Neural cell (in vitro differentiated cells): ENCODE measurements around the gene IRF7. TPM values are rescaled to one million over a fixed set of nuclear protein-coding genes. Genes with fewer than 3 reads are reported as not detected.

Experiments used
- H2AFZ ChIP-seq: fragments of 200-600, 300-800 bp; sonication (generic), shearing (Covaris generic); 2 replicates; pipeline ENCODE4 v1.6.0; 2014; ENCODE audit warnings: low read depth, mild to moderate bottlenecking, antibody characterized with exemption, low read length, moderate library complexity
- H3F3A ChIP-seq: fragments of 200-600 bp; shearing (Covaris generic); 2 replicates; pipeline ENCODE4 v1.6.1; 2016; ENCODE audit warnings: mild to moderate bottlenecking, moderate library complexity, mixed read lengths, antibody characterized with exemption, low read length; ENCODE audit not compliant: insufficient read depth, poor library complexity, severe bottlenecking
- H3K27ac ChIP-seq: fragments of 200-600, 300-800 bp; sonication (generic), shearing (Covaris generic); 2 replicates; pipeline ENCODE4 v1.5.1; 2014; ENCODE audit warnings: mild to moderate bottlenecking, low read length, moderate library complexity
- H3K27me3 ChIP-seq: fragments of 300-800, 200-600 bp; sonication (generic), shearing (Covaris generic); 2 replicates; pipeline ENCODE4 v1.6.0; 2014; ENCODE audit warnings: mild to moderate bottlenecking, low read depth, low read length, moderate library complexity; ENCODE audit not compliant: insufficient read depth
- H3K36me3 ChIP-seq: fragments of 300-800, 200-600 bp; sonication (generic), shearing (Covaris generic); 2 replicates; pipeline ENCODE4 v1.5.1; 2014; ENCODE audit warnings: mild to moderate bottlenecking, antibody characterized with exemption, low read length, moderate library complexity; ENCODE audit not compliant: insufficient read depth
- H3K4me2 ChIP-seq: fragments of 300-800, 200-600 bp; sonication (generic), shearing (Covaris generic); 2 replicates; pipeline ENCODE4 v1.6.0; 2014; ENCODE audit warnings: mild to moderate bottlenecking, low read length
- H3K4me3 ChIP-seq: fragments of 300-800, 200-600 bp; sonication (generic), shearing (Covaris generic); 2 replicates; pipeline ENCODE4 v1.5.1; 2014; ENCODE audit warnings: mild to moderate bottlenecking, low read length, moderate library complexity
- H3K79me2 ChIP-seq: fragments of 200-600 bp; shearing (Covaris generic); replicated peaks from 2 replicates; pipeline ENCODE4 v1.6.0; 2014; ENCODE audit warnings: mild to moderate bottlenecking, low read length, moderate library complexity; ENCODE audit not compliant: insufficient read depth
- H3K9ac ChIP-seq: fragments of 300-800, 200-600 bp; sonication (generic), shearing (Covaris generic); 2 replicates; pipeline ENCODE4 v1.6.1; 2016; ENCODE audit warnings: mild to moderate bottlenecking, low read length, mixed read lengths
- H3K9me2 ChIP-seq: fragments of 200-600 bp; shearing (Covaris generic); 2 replicates; pipeline ENCODE4 v1.6.1; 2016; ENCODE audit warnings: mild to moderate bottlenecking, low read length, mixed read lengths; ENCODE audit not compliant: insufficient read depth
- H3K9me3 ChIP-seq: fragments of 200-600, 300-800 bp; sonication (generic), shearing (Covaris generic); 2 replicates; pipeline ENCODE4 v1.6.1; 2016; ENCODE audit warnings: mild to moderate bottlenecking, mixed run types, low read length, moderate library complexity, mixed read lengths
- H4K20me1 ChIP-seq: fragments of 200-600 bp; shearing (Covaris generic); 2 replicates; pipeline ENCODE4 v1.6.1; 2016; ENCODE audit warnings: mild to moderate bottlenecking, mixed run types; ENCODE audit not compliant: insufficient read depth
- CTCF ChIP-seq: fragments of 450-650 bp; IDR thresholded peaks from 2 replicates; pipeline ENCODE4 v1.5.1; 2014; ENCODE audit warnings: antibody characterized with exemption, mild to moderate bottlenecking, moderate library complexity; ENCODE audit not compliant: poor library complexity, severe bottlenecking
- EP300 ChIP-seq: fragments of 450-650 bp; conservative IDR thresholded peaks from 2 replicates; pipeline ENCODE4 v1.6.1; 2014; ENCODE audit warnings: antibody characterized with exemption, mild to moderate bottlenecking, moderate library complexity; ENCODE audit not compliant: poor library complexity, severe bottlenecking
- EZH2 ChIP-seq: fragments of 200-600, 300-800 bp; shearing (Covaris generic), sonication (generic); IDR thresholded peaks from 2 replicates; pipeline ENCODE4 v1.6.1; 2014; ENCODE audit warnings: antibody characterized with exemption, low read length, borderline replicate concordance, mild to moderate bottlenecking; ENCODE audit not compliant: insufficient read depth, poor library complexity, severe bottlenecking
- MXI1 ChIP-seq: fragments of 450-650 bp; conservative IDR thresholded peaks from 2 replicates; pipeline ENCODE4 v1.6.1; 2014; ENCODE audit warnings: antibody characterized with exemption, mild to moderate bottlenecking; ENCODE audit not compliant: poor library complexity, severe bottlenecking
- POLR2AphosphoS5 ChIP-seq: IDR thresholded peaks from 2 replicates; pipeline ENCODE4 v1.6.1; 2012
- RAD21 ChIP-seq: fragments of 450-650 bp; conservative IDR thresholded peaks from 2 replicates; pipeline ENCODE4 v1.6.1; 2014; ENCODE audit warnings: antibody characterized with exemption, mild to moderate bottlenecking, moderate library complexity
- SMC3 ChIP-seq: fragments of 450-650 bp; conservative IDR thresholded peaks from 2 replicates; pipeline ENCODE4 v1.6.1; 2014; ENCODE audit warnings: antibody characterized with exemption, mild to moderate bottlenecking, moderate library complexity; ENCODE audit not compliant: poor library complexity
- TAF1 ChIP-seq: IDR thresholded peaks from 2 replicates; pipeline ENCODE4 v1.6.1; 2012; ENCODE audit warnings: low read depth
- polyA plus RNA-seq: library from polyadenylated mRNA; depleted of rRNA; stranded (reverse); fragments of >200 nt; gene quantifications from 2 replicates; pipeline ENCODE4 v1.2.3, GENCODE V29; 2014
- TF ChIP-seq, protein P1 (sequence below): IDR thresholded peaks from 2 replicates; pipeline ENCODE4 v1.6.1; 2012; ENCODE audit warnings: borderline replicate concordance

The IRF7 gene
- polyA plus RNA-seq, 1 donor from 2014 or later, result 1.1 TPM

GRCh38 chr11:630871-631270, 15.1 kb upstream of the IRF7 start:
- Histone ChIP-seq H3K36me3 (no peaks in the 10 kb centered on the region), H3K27me3 (peaks cover under 1% of the 10 kb centered on the region), H3K9ac (no peak overlapping the region), H4K20me1 (no peaks in the 10 kb centered on the region), H3K27ac (no peak overlapping the region), H3K79me2 (no peaks in the 10 kb centered on the region), H3K4me3 (no peak overlapping the region), H2AFZ (no peak overlapping the region), H3K9me2 (no peaks in the 10 kb centered on the region), H3K9me3 (no peaks in the 10 kb centered on the region), H3K4me2 (no peak overlapping the region), H3F3A (no peaks in the 10 kb centered on the region)
- TF ChIP-seq POLR2AphosphoS5, result no peak
- no peak for TF ChIP-seq CTCF
- TF ChIP-seq TAF1, result no peak
- no peak for TF ChIP-seq SMC3
- TF ChIP-seq RAD21, result no peak
- no peak for TF ChIP-seq MXI1
- TF ChIP-seq EZH2, result no peak
- TF ChIP-seq, protein P1, sequence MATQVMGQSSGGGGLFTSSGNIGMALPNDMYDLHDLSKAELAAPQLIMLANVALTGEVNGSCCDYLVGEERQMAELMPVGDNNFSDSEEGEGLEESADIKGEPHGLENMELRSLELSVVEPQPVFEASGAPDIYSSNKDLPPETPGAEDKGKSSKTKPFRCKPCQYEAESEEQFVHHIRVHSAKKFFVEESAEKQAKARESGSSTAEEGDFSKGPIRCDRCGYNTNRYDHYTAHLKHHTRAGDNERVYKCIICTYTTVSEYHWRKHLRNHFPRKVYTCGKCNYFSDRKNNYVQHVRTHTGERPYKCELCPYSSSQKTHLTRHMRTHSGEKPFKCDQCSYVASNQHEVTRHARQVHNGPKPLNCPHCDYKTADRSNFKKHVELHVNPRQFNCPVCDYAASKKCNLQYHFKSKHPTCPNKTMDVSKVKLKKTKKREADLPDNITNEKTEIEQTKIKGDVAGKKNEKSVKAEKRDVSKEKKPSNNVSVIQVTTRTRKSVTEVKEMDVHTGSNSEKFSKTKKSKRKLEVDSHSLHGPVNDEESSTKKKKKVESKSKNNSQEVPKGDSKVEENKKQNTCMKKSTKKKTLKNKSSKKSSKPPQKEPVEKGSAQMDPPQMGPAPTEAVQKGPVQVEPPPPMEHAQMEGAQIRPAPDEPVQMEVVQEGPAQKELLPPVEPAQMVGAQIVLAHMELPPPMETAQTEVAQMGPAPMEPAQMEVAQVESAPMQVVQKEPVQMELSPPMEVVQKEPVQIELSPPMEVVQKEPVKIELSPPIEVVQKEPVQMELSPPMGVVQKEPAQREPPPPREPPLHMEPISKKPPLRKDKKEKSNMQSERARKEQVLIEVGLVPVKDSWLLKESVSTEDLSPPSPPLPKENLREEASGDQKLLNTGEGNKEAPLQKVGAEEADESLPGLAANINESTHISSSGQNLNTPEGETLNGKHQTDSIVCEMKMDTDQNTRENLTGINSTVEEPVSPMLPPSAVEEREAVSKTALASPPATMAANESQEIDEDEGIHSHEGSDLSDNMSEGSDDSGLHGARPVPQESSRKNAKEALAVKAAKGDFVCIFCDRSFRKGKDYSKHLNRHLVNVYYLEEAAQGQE, result no peak
- no peak for TF ChIP-seq EP300

- Histone ChIP-seq H3K9ac (no peak overlapping the region), H3K9me3 (no peaks in the 10 kb centered on the region), H3K27me3 (no peaks in the 10 kb centered on the region), H3K36me3 (no peaks in the 10 kb centered on the region), H3F3A (no peaks in the 10 kb centered on the region), H3K79me2 (no peaks in the 10 kb centered on the region), H3K27ac (peak overlapping the region; percentile 2), H3K4me2 (no peak overlapping the region), H3K4me3 (no peak overlapping the region), H4K20me1 (no peaks in the 10 kb centered on the region), H3K9me2 (no peaks in the 10 kb centered on the region), H2AFZ (no peak overlapping the region)
- TF ChIP-seq RAD21 (no peak), POLR2AphosphoS5 (no peak), EP300 (no peak), CTCF (peak; percentile 11)
- TF ChIP-seq, protein P1, result no peak
These were observed 13.5 kb upstream of the IRF7 start for GRCh38 chr11:629237-629583.
